Measurements from ENCODE around the gene TMOD1. TPM values are rescaled to one million over a fixed set of nuclear protein-coding genes. Genes with fewer than 3 reads are reported as not detected.
"Not testable (repeated sequence)": the region's sequence is repeated elsewhere in the genome, so short reads cannot be mapped to it uniquely, and the experiment has no call there.

Gene TMOD1
- 10.5 and 12.9 TPM in 2 replicates for total RNA-seq (ENCODE audit: low replicate concordance)
- long read RNA-seq, transcript TMOD1-201 (10 exons, 3,343 nt): major isoform, 48 of 56 reads
- long read RNA-seq, partial matches to known transcripts: 6 of 56 reads
- long read RNA-seq, other reads (novel, unspliced or antisense): 1 of 56 reads

DNA sequence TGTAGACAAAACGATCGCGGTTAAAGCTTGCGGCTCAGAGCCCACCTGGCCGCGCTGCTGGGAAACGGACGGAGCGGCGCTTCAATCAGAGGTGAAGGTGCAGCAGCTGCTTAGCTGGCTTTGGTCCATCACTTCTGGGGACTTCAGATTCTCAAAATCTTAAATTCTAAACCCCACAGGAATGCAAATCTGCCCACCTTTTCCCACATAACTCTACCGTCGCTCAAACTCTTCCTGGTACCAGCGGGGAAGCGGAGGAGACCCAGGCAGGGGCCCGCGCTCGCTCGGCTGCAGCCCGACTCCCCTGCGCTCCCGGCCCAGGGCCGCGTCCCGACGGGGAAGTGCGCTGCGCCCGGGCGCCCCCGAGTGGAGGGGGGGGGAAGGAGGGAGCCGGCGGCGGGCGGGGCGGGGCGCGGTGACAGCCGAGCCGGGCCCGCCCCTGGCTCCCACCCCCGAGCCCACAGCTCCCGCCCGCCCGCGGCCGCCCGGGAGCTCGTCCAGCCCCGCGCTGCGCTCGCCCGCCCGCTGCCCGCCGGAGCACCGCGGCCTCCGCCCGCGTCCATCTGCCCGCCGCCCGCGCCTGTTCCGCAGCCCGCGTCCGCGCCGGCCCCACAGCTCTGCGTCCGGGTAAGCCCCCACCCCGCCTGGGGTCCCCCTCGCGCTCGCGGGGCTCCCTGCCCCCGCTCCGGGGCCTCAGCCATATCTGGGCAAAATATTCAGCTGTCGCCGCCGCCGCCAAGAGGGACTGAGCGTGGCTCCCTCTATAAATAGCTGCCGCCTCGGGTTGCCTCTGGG is at the start of gene TMOD1:
TMOD1 (plus strand) TSS at position 490 of the 795 bp plus-strand sequence. CDS start 22,523 bp downstream, outside the sequence.
- H3K36me3 Mint-ChIP-seq: no peaks in the 10 kb centered on the region
- H3K27ac Mint-ChIP-seq: peak within 1 kb of the TSS; percentile 52
- no peak for DNase-seq (ENCODE audit: extremely low spot score, unreplicated experiment)
- H3K4me3 Mint-ChIP-seq: peak within 1 kb of the TSS; percentile 88
- no peaks in the 10 kb centered on the region for H3K9me3 Mint-ChIP-seq
- no peak for TF ChIP-seq CTCF (conservative IDR thresholded peaks at IDR 0.05)
- H3K27me3 Mint-ChIP-seq: peaks cover 69% of the 10 kb centered on the region
- H3K4me1 Mint-ChIP-seq (ENCODE audit: unreplicated experiment): peaks cover 5% of the 10 kb centered on the region

DNA sequence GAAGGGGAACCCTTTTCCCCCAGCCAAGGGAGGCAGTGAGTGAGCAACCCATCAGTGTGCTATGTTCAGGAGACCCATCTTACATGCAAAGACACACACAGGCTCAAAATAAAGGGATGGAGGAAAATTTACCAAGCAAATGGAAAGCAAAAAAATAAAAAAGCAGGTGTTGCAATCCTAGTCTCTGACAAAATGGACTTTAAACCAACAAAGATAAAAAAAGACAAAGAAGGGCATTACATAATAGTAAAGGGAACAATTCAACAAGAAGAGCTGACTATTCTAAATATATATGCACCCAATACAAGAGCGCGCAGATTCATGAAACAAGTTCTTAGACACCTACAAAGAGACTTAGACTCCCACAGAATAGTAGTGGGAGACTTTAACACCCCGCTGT is 47.9 kb upstream of the TMOD1 start:
- H3K9me3 Mint-ChIP-seq; DNase-seq (ENCODE audit: extremely low spot score, unreplicated experiment); H3K27me3 Mint-ChIP-seq; H3K4me1 Mint-ChIP-seq (ENCODE audit: unreplicated experiment); H3K27ac Mint-ChIP-seq; H3K4me3 Mint-ChIP-seq; H3K36me3 Mint-ChIP-seq: not testable (repeated sequence)

DNA sequence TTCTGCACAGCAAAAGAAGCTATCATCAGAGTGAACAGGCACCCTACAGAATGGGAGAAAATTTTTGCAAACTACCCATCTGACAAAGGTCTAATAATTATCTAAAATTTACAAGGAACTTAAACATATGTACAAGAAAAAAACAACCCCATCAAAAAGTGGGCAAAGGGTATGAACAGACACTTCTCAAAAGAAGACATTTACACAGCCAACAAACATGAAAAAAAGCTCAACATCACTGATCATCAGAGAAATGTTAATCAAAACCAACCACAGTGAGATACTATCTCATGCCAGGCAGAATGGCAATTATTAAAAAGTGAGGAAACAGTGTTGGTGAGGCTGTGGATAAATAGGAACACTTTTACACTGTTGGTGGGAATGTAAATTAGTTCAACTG is 44.6 kb upstream of the TMOD1 start:
- not testable (repeated sequence) for H3K27me3 Mint-ChIP-seq

DNA sequence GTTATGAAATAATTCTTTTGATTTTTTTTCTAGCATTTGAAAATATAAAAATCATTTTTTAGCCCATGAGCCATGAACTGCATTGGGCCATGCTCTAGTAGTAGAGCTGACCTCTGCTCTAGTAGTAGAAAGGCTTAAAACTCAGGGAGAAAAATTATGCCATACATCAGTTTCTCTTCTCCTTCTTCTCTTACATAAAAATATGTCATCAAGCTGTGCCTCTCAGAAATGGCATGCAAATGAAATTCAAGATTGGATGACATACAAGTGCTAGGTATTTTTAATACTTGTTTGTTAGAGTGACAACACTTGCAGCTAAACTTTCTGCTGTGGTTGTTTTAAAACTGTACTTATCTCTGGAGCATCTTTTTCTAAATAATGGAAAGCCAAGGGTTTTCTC is 42.1 kb upstream of the TMOD1 start:
- no peaks in the 10 kb centered on the region for H3K4me1 Mint-ChIP-seq (ENCODE audit: unreplicated experiment)
- no peak overlapping the region for H3K4me3 Mint-ChIP-seq
- H3K27ac Mint-ChIP-seq: no peak overlapping the region
- H3K36me3 Mint-ChIP-seq: no peaks in the 10 kb centered on the region
- H3K9me3 Mint-ChIP-seq: no peaks in the 10 kb centered on the region
- TF ChIP-seq CTCF (conservative IDR thresholded peaks at IDR 0.05): no peak
- no peaks in the 10 kb centered on the region for H3K27me3 Mint-ChIP-seq
- DNase-seq (ENCODE audit: extremely low spot score, unreplicated experiment): no peak

More for the DNA sequence above, 44.6 kb upstream of the TMOD1 start:
- H3K4me1 Mint-ChIP-seq (ENCODE audit: unreplicated experiment); H3K36me3 Mint-ChIP-seq; H3K27ac Mint-ChIP-seq; DNase-seq (ENCODE audit: extremely low spot score, unreplicated experiment); H3K4me3 Mint-ChIP-seq; H3K9me3 Mint-ChIP-seq: not testable (repeated sequence)

DNA sequence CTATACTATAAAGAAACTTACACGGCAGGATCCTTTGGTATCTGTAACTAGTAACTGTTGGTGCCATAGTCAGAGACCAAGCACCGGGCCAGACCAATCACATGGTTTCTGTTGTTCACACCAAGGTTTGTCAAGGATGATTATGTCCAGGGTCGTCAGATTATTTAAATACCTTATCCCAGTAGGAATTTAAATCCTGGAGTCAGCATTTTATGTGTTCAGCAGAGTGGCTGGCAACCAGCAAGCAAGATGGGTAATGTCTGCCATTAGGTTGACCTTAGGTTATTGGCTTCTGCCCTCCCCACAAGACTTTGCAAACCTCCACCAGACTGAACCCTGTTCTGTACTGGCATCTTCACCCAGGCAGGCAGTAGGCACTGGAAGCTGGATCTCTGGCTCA is 39.3 kb upstream of the TMOD1 start:
- no peak overlapping the region for H3K4me3 Mint-ChIP-seq
- no peaks in the 10 kb centered on the region for H3K27me3 Mint-ChIP-seq
- H3K27ac Mint-ChIP-seq: no peak overlapping the region
- no peak for DNase-seq (ENCODE audit: extremely low spot score, unreplicated experiment)
- TF ChIP-seq CTCF (conservative IDR thresholded peaks at IDR 0.05): no peak
- no peaks in the 10 kb centered on the region for H3K36me3 Mint-ChIP-seq
- no peaks in the 10 kb centered on the region for H3K4me1 Mint-ChIP-seq (ENCODE audit: unreplicated experiment)
- H3K9me3 Mint-ChIP-seq: no peaks in the 10 kb centered on the region

DNA sequence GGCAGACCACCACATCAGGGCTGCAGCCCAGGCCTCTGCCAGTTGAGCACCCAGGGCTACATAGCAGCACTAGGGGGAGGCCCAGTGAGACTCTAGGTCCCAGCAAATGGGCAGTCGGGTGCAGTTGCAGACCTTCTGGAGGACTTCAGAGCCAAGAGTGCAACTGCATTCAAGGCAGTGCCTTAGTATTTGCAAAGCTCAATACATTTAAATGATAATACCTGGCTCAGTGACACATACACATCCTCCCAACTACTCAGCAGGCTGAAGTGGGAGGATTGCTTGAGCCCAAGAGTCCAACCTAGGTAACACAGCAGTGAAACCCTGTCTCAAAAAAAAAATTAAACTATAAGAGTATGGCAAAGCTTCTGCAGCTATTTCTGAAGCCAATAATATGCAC is 38.6 kb upstream of the TMOD1 start:
- H3K36me3 Mint-ChIP-seq: no peaks in the 10 kb centered on the region

More for the DNA sequence above, 38.6 kb upstream of the TMOD1 start:
- DNase-seq (ENCODE audit: extremely low spot score, unreplicated experiment): no peak
- no peaks in the 10 kb centered on the region for H3K9me3 Mint-ChIP-seq
- H3K27me3 Mint-ChIP-seq: no peaks in the 10 kb centered on the region
- no peak overlapping the region for H3K4me3 Mint-ChIP-seq
- TF ChIP-seq CTCF (conservative IDR thresholded peaks at IDR 0.05): no peak
- H3K27ac Mint-ChIP-seq: no peak overlapping the region
- no peaks in the 10 kb centered on the region for H3K4me1 Mint-ChIP-seq (ENCODE audit: unreplicated experiment)

Data from type B pancreatic cell (in vitro differentiated cells).